K562 (cell line): ENCODE results near the gene FOSL2. TPM values are rescaled to one million over a fixed set of nuclear protein-coding genes. Genes with fewer than 3 reads are reported as not detected.

Experiments used
- ARNT ChIP-seq, 2 experiments: fragments of 450-650 bp; IDR thresholded peaks; 2 replicates each; pipeline ENCODE4 v1.6.1; 2016; ENCODE audit warnings: mild to moderate bottlenecking in 1 of 2
- CHD1 ChIP-seq: fragments of 200-600 bp; sonication (generic); IDR thresholded peaks from one replicate; pipeline ENCODE4 v1.6.1; 2012; ENCODE audit warnings: mild to moderate bottlenecking, moderate library complexity, low read length, inconsistent platforms
- EP400 ChIP-seq: fragments of 450-650 bp; IDR thresholded peaks from 2 replicates; pipeline ENCODE4 v1.6.1; 2017; ENCODE audit warnings: antibody characterized with exemption, mild to moderate bottlenecking, moderate library complexity
- IRF2 ChIP-seq: sonication (generic); formaldehyde crosslinking; IDR thresholded peaks from 2 replicates; pipeline ENCODE4 v1.8.1; 2022; ENCODE audit warnings: mild to moderate bottlenecking, missing genetic modification reagents
- MTA3 ChIP-seq: fragments of 450-650 bp; formaldehyde crosslinking; IDR thresholded peaks from 2 replicates; pipeline ENCODE4 v1.6.1; 2017; ENCODE audit warnings: mild to moderate bottlenecking, borderline replicate concordance
- polyA plus RNA-seq, 8 experiments: library from polyadenylated mRNA; depleted of rRNA in 4 of 8; stranded (reverse) in 5 of 8; unstranded in 3 of 8; fragments of >200 nt; fragmentation: Nextera tagmentation in 2 of 8; fragmentation: Illumina TruSeq in 1 of 8; extraction: Ambion mirVana in 2 of 8; extraction: Trizol in 1 of 8; gene quantifications; 2 replicates each; pipeline versions ENCODE4 v1.2.1 to v1.2.3, GENCODE V29; 2011 to 2014; ENCODE audit warnings: inconsistent platforms in 1 of 8, missing spikeins in 1 of 8
- total RNA-seq, 7 experiments: library from RNA; depleted of rRNA in 6 of 7; stranded (reverse); fragments of >200 nt in 6 of 7; fragmentation: Illumina TruSeq in 2 of 7; extraction: Trizol in 2 of 7; gene quantifications; 2 replicates each; pipeline versions ENCODE4 v1.2.1 to v1.2.3, GENCODE V29; 2011 to 2021; ENCODE audit warnings: low replicate concordance in 1 of 7
- TF ChIP-seq, protein P1 (sequence below): sonication (generic); formaldehyde crosslinking; IDR thresholded peaks from 2 replicates; pipeline ENCODE4 v1.8.1; 2023; ENCODE audit warnings: mild to moderate bottlenecking, missing genetic modification reagents
- TF ChIP-seq, protein P2 (sequence below): sonication (generic); formaldehyde crosslinking; IDR thresholded peaks from 2 replicates; pipeline ENCODE4 v1.4.0; 2020; ENCODE audit warnings: mild to moderate bottlenecking, missing genetic modification reagents
- TF ChIP-seq, protein P3 (sequence below): fragments of 250-450 bp; sonication (Bioruptor Pico); IDR thresholded peaks from 2 replicates; pipeline ENCODE4 v1.4.0; 2020; ENCODE audit warnings: mild to moderate bottlenecking, moderate library complexity

Gene FOSL2
- total and polyA plus RNA-seq, 9 of the 15 experiments (the other 6 are each of a cell fraction or from before 2014, with no cell fraction given), result 0.04 to 2.9 (median 0.80) TPM

DNA sequence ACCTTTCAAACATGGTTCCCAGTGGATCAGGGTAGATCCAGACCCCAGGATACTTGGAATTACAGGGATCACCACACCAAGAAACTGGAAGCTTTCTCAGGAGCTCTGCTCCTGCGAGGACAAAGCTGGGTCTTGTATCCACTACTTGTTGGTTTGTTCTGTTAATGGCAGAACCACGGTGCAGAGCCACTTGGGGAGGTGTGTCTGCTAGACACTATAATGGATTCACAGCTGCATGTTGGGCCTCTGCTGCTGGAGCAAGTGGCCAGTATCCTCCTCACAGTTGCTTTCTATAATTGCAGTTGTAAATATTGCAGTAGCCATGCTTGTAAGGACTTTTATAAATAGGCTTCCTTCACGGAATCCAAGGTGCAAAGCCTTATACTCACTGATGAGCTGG lies 12.9 kb downstream of the FOSL2 start (continued):
- TF ChIP-seq, protein P1, sequence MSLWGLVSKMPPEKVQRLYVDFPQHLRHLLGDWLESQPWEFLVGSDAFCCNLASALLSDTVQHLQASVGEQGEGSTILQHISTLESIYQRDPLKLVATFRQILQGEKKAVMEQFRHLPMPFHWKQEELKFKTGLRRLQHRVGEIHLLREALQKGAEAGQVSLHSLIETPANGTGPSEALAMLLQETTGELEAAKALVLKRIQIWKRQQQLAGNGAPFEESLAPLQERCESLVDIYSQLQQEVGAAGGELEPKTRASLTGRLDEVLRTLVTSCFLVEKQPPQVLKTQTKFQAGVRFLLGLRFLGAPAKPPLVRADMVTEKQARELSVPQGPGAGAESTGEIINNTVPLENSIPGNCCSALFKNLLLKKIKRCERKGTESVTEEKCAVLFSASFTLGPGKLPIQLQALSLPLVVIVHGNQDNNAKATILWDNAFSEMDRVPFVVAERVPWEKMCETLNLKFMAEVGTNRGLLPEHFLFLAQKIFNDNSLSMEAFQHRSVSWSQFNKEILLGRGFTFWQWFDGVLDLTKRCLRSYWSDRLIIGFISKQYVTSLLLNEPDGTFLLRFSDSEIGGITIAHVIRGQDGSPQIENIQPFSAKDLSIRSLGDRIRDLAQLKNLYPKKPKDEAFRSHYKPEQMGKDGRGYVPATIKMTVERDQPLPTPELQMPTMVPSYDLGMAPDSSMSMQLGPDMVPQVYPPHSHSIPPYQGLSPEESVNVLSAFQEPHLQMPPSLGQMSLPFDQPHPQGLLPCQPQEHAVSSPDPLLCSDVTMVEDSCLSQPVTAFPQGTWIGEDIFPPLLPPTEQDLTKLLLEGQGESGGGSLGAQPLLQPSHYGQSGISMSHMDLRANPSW (CRISPR knock-in tag), result no peak
- TF ChIP-seq EP400, result no peak
- no peak for TF ChIP-seq MTA3
- TF ChIP-seq, protein P2, sequence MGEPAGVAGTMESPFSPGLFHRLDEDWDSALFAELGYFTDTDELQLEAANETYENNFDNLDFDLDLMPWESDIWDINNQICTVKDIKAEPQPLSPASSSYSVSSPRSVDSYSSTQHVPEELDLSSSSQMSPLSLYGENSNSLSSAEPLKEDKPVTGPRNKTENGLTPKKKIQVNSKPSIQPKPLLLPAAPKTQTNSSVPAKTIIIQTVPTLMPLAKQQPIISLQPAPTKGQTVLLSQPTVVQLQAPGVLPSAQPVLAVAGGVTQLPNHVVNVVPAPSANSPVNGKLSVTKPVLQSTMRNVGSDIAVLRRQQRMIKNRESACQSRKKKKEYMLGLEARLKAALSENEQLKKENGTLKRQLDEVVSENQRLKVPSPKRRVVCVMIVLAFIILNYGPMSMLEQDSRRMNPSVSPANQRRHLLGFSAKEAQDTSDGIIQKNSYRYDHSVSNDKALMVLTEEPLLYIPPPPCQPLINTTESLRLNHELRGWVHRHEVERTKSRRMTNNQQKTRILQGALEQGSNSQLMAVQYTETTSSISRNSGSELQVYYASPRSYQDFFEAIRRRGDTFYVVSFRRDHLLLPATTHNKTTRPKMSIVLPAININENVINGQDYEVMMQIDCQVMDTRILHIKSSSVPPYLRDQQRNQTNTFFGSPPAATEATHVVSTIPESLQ, result no peak
- TF ChIP-seq ARNT (IDR thresholded peaks at IDR 0.05), result no peak
- no peak for TF ChIP-seq CHD1
- TF ChIP-seq, protein P3, sequence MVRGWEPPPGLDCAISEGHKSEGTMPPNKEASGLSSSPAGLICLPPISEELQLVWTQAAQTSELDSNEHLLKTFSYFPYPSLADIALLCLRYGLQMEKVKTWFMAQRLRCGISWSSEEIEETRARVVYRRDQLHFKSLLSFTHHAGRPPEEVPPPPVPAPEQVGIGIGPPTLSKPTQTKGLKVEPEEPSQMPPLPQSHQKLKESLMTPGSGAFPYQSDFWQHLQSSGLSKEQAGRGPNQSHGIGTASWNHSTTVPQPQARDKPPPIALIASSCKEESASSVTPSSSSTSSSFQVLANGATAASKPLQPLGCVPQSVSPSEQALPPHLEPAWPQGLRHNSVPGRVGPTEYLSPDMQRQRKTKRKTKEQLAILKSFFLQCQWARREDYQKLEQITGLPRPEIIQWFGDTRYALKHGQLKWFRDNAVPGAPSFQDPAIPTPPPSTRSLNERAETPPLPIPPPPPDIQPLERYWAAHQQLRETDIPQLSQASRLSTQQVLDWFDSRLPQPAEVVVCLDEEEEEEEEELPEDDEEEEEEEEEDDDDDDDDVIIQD, result no peak
- TF ChIP-seq IRF2 (CRISPR knock-in tag), result no peak
